ENCODE results near the gene PFKP.

PFKP gene

DNA sequence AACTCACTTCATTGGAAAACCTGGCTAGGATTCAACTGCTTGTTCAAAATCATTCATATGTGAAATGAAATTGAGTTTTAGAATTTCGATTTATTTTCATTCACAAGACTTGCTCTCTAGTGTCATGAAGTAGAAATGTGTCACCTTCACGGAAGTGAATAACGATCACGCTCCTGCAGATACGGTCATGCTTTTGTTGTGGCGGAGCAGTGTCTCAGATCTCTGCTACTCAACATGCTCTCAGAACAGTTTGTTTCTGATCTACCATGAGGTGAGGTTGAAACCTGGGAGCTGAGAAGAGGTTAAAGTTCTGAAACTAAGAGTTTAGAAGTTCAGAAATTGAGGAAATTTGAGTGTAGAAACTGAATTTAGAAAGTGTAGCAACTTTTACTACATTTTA, 119.0 kb downstream of the PFKP start:
- TF ChIP-seq, protein P1, sequence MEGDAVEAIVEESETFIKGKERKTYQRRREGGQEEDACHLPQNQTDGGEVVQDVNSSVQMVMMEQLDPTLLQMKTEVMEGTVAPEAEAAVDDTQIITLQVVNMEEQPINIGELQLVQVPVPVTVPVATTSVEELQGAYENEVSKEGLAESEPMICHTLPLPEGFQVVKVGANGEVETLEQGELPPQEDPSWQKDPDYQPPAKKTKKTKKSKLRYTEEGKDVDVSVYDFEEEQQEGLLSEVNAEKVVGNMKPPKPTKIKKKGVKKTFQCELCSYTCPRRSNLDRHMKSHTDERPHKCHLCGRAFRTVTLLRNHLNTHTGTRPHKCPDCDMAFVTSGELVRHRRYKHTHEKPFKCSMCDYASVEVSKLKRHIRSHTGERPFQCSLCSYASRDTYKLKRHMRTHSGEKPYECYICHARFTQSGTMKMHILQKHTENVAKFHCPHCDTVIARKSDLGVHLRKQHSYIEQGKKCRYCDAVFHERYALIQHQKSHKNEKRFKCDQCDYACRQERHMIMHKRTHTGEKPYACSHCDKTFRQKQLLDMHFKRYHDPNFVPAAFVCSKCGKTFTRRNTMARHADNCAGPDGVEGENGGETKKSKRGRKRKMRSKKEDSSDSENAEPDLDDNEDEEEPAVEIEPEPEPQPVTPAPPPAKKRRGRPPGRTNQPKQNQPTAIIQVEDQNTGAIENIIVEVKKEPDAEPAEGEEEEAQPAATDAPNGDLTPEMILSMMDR (IDR thresholded peaks at IDR 0.05; ENCODE audit: low read depth, low read length), result no peak
- H3K4me3 ChIP-seq (ENCODE audit: low read depth, low read length), result no peak overlapping the region

Data from WI38 (cell line).